Activated T-helper 9 cell treated with anti-CD3 and anti-CD28 coated beads, Interleukin-2, amount 50 U/mL, for 16 hours (primary cell): Measurements from ENCODE around the gene UBXN1.

Source experiments
- DNase-seq: peaks from one replicate; pipeline ENCODE4 v3.0.0-alpha.2; 2020; ENCODE audit warnings: low read depth

UBXN1 gene

DNA sequence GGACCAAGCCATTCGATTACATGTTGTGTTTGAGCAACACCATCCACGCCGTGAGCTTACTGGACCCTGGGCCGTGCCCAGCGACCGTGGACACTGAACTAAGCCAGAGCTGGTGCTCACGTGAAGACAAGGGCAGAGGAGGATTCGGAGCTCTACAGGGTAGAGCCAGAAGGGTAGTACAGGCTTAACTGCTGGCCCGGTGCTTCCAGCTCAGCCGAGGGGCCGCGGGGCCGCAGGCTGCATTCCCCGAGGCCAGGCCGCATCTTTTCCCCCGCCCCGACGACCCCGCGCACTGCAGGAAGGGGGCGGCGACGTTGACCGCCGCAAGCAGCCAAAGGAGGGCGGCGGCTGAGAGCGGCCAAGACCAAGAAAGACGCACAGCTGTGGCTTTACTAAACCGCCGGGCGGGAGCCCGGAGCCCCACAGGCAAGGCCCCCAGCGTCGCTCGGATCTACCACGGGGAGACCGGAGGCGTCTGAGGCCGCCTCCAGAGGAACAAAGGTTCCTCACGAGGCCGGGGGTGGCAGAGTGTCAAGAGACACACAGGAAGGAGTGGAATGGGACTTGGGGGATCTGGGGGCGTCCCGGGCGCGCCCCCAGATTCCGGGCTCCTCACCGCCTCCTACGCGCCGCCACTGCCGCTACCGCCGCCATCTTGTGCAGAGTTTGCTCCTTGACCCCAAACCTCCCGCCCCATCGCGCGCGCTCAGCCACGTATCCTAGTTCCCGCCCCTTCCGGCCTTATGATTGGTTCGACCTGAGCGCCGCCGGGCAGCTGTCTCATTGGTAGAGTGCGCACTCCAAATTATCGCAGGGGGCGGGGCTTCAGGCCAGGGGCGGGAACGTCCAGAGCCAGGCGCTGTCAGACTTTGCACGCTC lies 32.7 kb downstream of the UBXN1 start, which contains the start of gene GANAB:
GANAB (minus strand) TSS at position 668 of the 879 bp plus-strand sequence; CDS start at position 654, 14 bp downstream.
- peak; percentile 99 for DNase-seq

DNA sequence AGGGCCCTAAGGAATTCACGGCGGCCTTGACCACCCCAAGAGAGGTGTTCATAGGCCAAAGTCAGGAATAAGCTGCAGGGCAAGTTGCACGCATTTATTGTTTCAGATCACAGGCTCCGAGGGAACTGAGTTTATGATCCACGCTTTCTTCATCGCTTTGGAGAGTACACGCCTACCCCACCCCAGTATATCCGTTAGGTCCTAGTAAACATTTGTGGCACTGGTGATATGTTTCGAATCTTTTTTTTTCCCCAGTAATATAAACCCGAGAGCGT lies 33.3 kb downstream of the UBXN1 start:
- no peak for DNase-seq

DNA sequence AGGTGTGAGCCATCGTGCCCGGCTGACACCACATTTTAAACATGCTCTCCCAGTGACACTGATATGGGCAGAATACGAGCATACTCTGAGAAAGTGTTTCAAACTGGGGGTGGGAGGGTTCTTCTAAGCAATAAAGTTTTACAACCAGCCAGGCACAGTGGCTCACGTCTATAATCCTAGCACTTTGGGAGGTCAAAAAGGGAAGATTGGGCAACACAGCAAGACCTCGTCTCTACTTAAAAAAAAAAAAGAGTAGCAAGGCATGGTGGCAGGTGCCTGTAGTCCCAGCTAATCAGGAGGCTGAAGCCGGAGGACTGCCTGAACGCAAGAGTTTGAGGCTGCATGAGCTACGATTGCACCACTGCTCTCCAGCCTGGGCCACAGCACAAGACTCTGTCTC lies 34.7 kb downstream of the UBXN1 start:
- no peak for DNase-seq

DNA sequence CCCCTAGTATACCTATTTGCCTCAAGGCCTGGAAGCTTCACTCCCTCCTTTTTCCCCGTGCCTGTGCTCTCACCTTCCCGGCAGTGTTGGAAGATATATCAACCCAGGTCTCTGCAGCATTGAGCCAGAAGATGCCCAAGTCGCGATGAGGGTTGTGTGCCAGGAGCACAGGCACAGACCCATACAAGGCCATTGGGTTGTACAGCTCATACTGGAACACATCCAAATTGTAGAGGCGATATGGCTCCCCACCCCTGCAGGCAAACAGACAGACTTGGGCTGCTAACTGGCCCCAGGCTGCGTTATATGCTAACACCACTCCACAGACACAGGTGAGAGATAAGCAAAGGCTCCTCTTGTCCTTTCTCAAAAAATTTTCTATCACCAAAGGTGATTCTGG lies 46.4 kb downstream of the UBXN1 start:
- DNase-seq: no peak

DNA sequence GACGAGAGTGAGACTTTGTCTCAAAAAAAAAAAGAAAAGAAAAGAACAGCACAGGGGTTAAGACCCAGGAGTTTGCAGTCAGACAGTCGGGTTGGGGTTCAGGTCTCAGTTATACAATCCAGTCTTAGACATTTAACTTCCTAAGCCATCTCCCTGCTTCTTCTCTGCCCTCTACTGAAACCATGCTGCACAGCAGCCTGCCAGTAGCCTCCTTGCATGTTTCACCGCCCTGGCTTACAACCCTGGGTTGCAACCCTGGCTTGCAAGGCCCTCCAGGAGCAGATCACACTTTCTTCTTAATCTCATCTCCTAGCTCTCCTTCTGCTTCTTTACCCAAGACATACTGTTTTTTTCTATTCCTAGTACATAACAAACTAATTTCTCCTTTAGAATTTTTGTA lies 51.2 kb downstream of the UBXN1 start:
- no peak for DNase-seq
